Peyer's patch (tissue), 4 donors: ENCODE results near the gene NEIL1. TPM values are rescaled to one million over a fixed set of nuclear protein-coding genes. Genes with fewer than 3 reads are reported as not detected.
A peak's percentile ranks its signal among the peaks of the same experiment; 100 is the strongest.

Experiments
- DNase-seq, 3 donors: peaks; one replicate each; pipeline ENCODE4 v3.0.0-alpha.2; 2017 to 2019
- H3K27ac ChIP-seq, 4 donors: fragments of 200-600 bp; sonication (generic); one replicate each; pipeline ENCODE4 v1.5.1; 2016 to 2019
- H3K27me3 ChIP-seq, 2 donors: fragments of 200-600 bp; sonication (generic); one replicate each; pipeline ENCODE4 v1.5.1; 2019
- H3K36me3 ChIP-seq, 3 donors: fragments of 200-600 bp; sonication (generic); one replicate each; pipeline ENCODE4 v1.5.1; 2016 to 2019
- H3K4me1 ChIP-seq, 4 donors: fragments of 200-600 bp; sonication (generic); one replicate each; pipeline ENCODE4 v1.5.1; 2016 to 2019
- H3K4me3 ChIP-seq, 4 donors: fragments of 200-600 bp; sonication (generic); 1 replicate in 3 of 4; 2 replicates in 1 of 4; pipeline ENCODE4 v1.5.1; 2016 to 2019; ENCODE audit warnings: mild to moderate bottlenecking in 1 of 4
- H3K9me3 ChIP-seq, 4 donors: fragments of 200-600 bp; sonication (generic); one replicate each; pipeline ENCODE4 v1.5.1; 2016 to 2019; ENCODE audit warnings: mild to moderate bottlenecking in 1 of 4
- CTCF ChIP-seq, 6 experiments: fragments of 450-650 bp in 4 of 6; fragments of 200-600 bp in 2 of 6; sonication (generic) in 1 of 6; IDR thresholded peaks; one replicate each; pipeline ENCODE4 v1.5.1; 2017 to 2019; ENCODE audit warnings: antibody characterized with exemption in 6 of 6, mild to moderate bottlenecking in 3 of 6, moderate library complexity in 1 of 6
- POLR2A ChIP-seq, 2 donors: fragments of 450-650 bp; IDR thresholded peaks; one replicate each; pipeline ENCODE4 v1.5.1; 2017; ENCODE audit warnings: antibody characterized with exemption in 2 of 2, mild to moderate bottlenecking in 2 of 2, moderate library complexity in 2 of 2
- total RNA-seq, 4 donors: library from RNA; depleted of rRNA; stranded (reverse); fragments of >200 nt; gene quantifications; one replicate each; pipeline ENCODE4 v1.1.0, GENCODE V29; 2016

Gene NEIL1
- total RNA-seq, 4 donors from 2014 or later: 63.7 to 173 (median 112) TPM

- Histone ChIP-seq H3K4me1 (peaks cover 0 to 5% (median 0%) of the 10 kb centered on the region in 4 donors), H3K27ac (no peak overlapping the region), H3K9me3 (no peaks in the 10 kb centered on the region), H3K36me3 (peaks cover 0 to 72% (median 0%) of the 10 kb centered on the region in 3 donors), H3K4me3 (no peak overlapping the region), H3K27me3 (no peaks in the 10 kb centered on the region)
- TF ChIP-seq POLR2A (IDR thresholded peaks at IDR 0.05) (no peak), CTCF (IDR thresholded peaks at IDR 0.05) (no peak)
- DNase-seq: peak in 1 of 3 donors; percentile 35
Observed at GRCh38 chr15:75357976-75358673, 11.3 kb downstream of the NEIL1 start.

GRCh38 chr15:75358771-75359536, 12.1 kb downstream of the NEIL1 start:
- H3K4me1 ChIP-seq: no peaks in the 10 kb centered on the region
- no peak overlapping the region for H3K4me3 ChIP-seq
- TF ChIP-seq CTCF (IDR thresholded peaks at IDR 0.05) (no peak), POLR2A (IDR thresholded peaks at IDR 0.05) (no peak)
- no peaks in the 10 kb centered on the region for H3K9me3 ChIP-seq
- DNase-seq: peak in 1 of 3 donors; percentile 42
- H3K27ac ChIP-seq: no peak overlapping the region
- no peaks in the 10 kb centered on the region for H3K27me3 ChIP-seq
- peaks cover 0 to 79% (median 0%) of the 10 kb centered on the region in 3 donors for H3K36me3 ChIP-seq

GRCh38 chr15:75359537-75360250, 12.9 kb downstream of the NEIL1 start:
- Histone ChIP-seq H3K27me3 (no peaks in the 10 kb centered on the region), H3K27ac (no peak overlapping the region), H3K4me3 (no peak overlapping the region), H3K9me3 (no peaks in the 10 kb centered on the region), H3K4me1 (no peaks in the 10 kb centered on the region), H3K36me3 (peaks cover 0 to 87% (median 0%) of the 10 kb centered on the region in 3 donors)
- TF ChIP-seq POLR2A (IDR thresholded peaks at IDR 0.05) (no peak), CTCF (IDR thresholded peaks at IDR 0.05) (no peak)
- peak in 1 of 3 donors; percentile 40 for DNase-seq

GRCh38 chr15:75360391-75360790, 13.6 kb downstream of the NEIL1 start:
- no peak for DNase-seq
- Histone ChIP-seq H3K4me1 (no peaks in the 10 kb centered on the region), H3K27ac (no peak overlapping the region), H3K4me3 (no peak overlapping the region), H3K27me3 (no peaks in the 10 kb centered on the region), H3K9me3 (no peaks in the 10 kb centered on the region), H3K36me3 (peaks cover 0 to 91% (median 0%) of the 10 kb centered on the region in 3 donors)
- TF ChIP-seq POLR2A (IDR thresholded peaks at IDR 0.05): no peak
- TF ChIP-seq CTCF (IDR thresholded peaks at IDR 0.05): no peak

- Histone ChIP-seq H3K27me3 (no peaks in the 10 kb centered on the region), H3K9me3 (no peaks in the 10 kb centered on the region), H3K4me1 (no peaks in the 10 kb centered on the region), H3K4me3 (no peak overlapping the region), H3K27ac (no peak overlapping the region), H3K36me3 (peaks cover 0 to 91% (median 0%) of the 10 kb centered on the region in 3 donors)
- TF ChIP-seq POLR2A (IDR thresholded peaks at IDR 0.05) (no peak), CTCF (IDR thresholded peaks at IDR 0.05) (no peak)
- DNase-seq: no peak
Observed at GRCh38 chr15:75360856-75361255, 14.0 kb downstream of the NEIL1 start.
